Erythroblast (primary cell): ENCODE measurements around the gene TCF4.

ENCODE experiments used
- GATA1 ChIP-seq: IDR thresholded peaks from 2 replicates; pipeline ENCODE4 v1.6.1; 2011; ENCODE audit warnings: low read depth, mild to moderate bottlenecking, control low read depth, low read length, moderate library complexity
- POLR2A ChIP-seq: IDR thresholded peaks from 2 replicates; pipeline ENCODE4 v1.6.1; 2011; ENCODE audit warnings: mild to moderate bottlenecking, low read length

- TF ChIP-seq POLR2A (no peak), GATA1 (no peak)
Observed at GRCh38 chr18:55300936-55301531, 287.0 kb downstream of the TCF4 start.
